Keratinocyte (primary cell): Measurements from ENCODE around the gene LAMA4. TPM values are rescaled to one million over a fixed set of nuclear protein-coding genes. Genes with fewer than 3 reads are reported as not detected.

Experiments used
- DNase-seq: peaks from one replicate; pipeline ENCODE4 v3.0.0-alpha.2; 2011; ENCODE audit warnings: low read depth, missing footprints, low spot score
- FAIRE-seq: peaks from 2 replicates; lab custom pipeline; 2011; peaks lifted over from hg19 to GRCh38; lab: Jason Lieb, UNC
- H2AFZ ChIP-seq: 2 replicates; pipeline ENCODE4 v1.6.0; 2012; ENCODE audit warnings: low read length, control low read depth, inconsistent platforms; ENCODE audit not compliant: control insufficient read depth
- H3K27ac ChIP-seq: 2 replicates; pipeline ENCODE4 v1.5.1; 2011; ENCODE audit warnings: low read length; ENCODE audit not compliant: control insufficient read depth, insufficient read depth
- H3K27me3 ChIP-seq: 3 replicates; pipeline ENCODE4 v1.6.0; 2011; ENCODE audit warnings: low read length; ENCODE audit not compliant: control insufficient read depth, insufficient read depth; ENCODE audit errors: extremely low read depth
- H3K36me3 ChIP-seq, 2 experiments: 2 replicates in 1 of 2; 3 replicates in 1 of 2; pipeline ENCODE4 v1.5.1; 2011; ENCODE audit warnings: low read length in 2 of 2, mild to moderate bottlenecking in 1 of 2; ENCODE audit not compliant: control insufficient read depth in 2 of 2, insufficient read depth in 2 of 2; ENCODE audit errors: extremely low read depth in 1 of 2
- H3K4me1 ChIP-seq: 3 replicates; pipeline ENCODE4 v1.5.1; 2011; ENCODE audit warnings: low read length; ENCODE audit not compliant: control insufficient read depth, insufficient read depth; ENCODE audit errors: extremely low read depth
- H3K4me2 ChIP-seq: 3 replicates; pipeline ENCODE4 v1.6.0; 2011; ENCODE audit warnings: low read depth, low read length; ENCODE audit not compliant: control insufficient read depth, insufficient read depth; ENCODE audit errors: extremely low read depth
- H3K4me3 ChIP-seq, 3 experiments: fragments of 200-600 bp in 1 of 3; sonication (generic) in 1 of 3; 2 replicates in 2 of 3; 3 replicates in 1 of 3; pipeline ENCODE4 v1.5.1; 2011 to 2016; ENCODE audit warnings: low read length in 3 of 3, mild to moderate bottlenecking in 3 of 3, control low read depth in 2 of 3, inconsistent platforms in 1 of 3, low read depth in 1 of 3, mixed read lengths in 1 of 3, mixed run types in 1 of 3, moderate library complexity in 1 of 3; ENCODE audit not compliant: control insufficient read depth in 2 of 3, insufficient read depth in 2 of 3; ENCODE audit errors: extremely low read depth in 1 of 3
- H3K79me2 ChIP-seq: 2 replicates; pipeline ENCODE4 v1.6.0; 2012; ENCODE audit warnings: low read length; ENCODE audit not compliant: control insufficient read depth, insufficient read depth
- H3K9ac ChIP-seq: 3 replicates; pipeline ENCODE4 v1.6.0; 2011; ENCODE audit warnings: low read length; ENCODE audit not compliant: control insufficient read depth, insufficient read depth; ENCODE audit errors: extremely low read depth
- H3K9me1 ChIP-seq: 3 replicates; pipeline ENCODE4 v1.6.0; 2011; ENCODE audit warnings: low read length; ENCODE audit not compliant: control insufficient read depth, insufficient read depth; ENCODE audit errors: extremely low read depth
- H3K9me3 ChIP-seq: 2 replicates; pipeline ENCODE4 v1.5.1; 2012; ENCODE audit warnings: low read depth, low read length; ENCODE audit not compliant: control insufficient read depth
- H4K20me1 ChIP-seq: 3 replicates; pipeline ENCODE4 v1.6.0; 2011; ENCODE audit warnings: low read length; ENCODE audit not compliant: control insufficient read depth, insufficient read depth; ENCODE audit errors: extremely low read depth
- CTCF ChIP-seq, 3 experiments: IDR thresholded peaks in 1 of 3; conservative IDR thresholded peaks in 1 of 3; optimal IDR thresholded peaks in 1 of 3; 2 replicates in 2 of 3; 3 replicates in 1 of 3; pipeline versions ENCODE3 to v1.5.1; 2011; ENCODE audit warnings: low read length in 3 of 3, mild to moderate bottlenecking in 3 of 3, moderate library complexity in 2 of 3, control low read depth in 1 of 3, inconsistent platforms in 1 of 3; ENCODE audit not compliant: insufficient read depth in 2 of 3; ENCODE audit errors: extremely low read depth in 1 of 3
- EZH2 ChIP-seq: IDR thresholded peaks from one replicate; pipeline ENCODE4 v1.6.1; 2012; ENCODE audit warnings: inconsistent platforms, mild to moderate bottlenecking, low read length, moderate library complexity
- dilution Hi-C: fragments of 300-500 bp; cut with MboI; formaldehyde crosslinking; loops from one replicate; pipeline ENCODE4 v1.7.0; 2020; ENCODE audit warnings: low sequenced_read_pairs; ENCODE audit not compliant: extremely low pct_ligation_motif_present
- polyA plus RNA-seq, 5 experiments: library from polyadenylated mRNA; depleted of rRNA in 3 of 5; stranded (reverse) in 3 of 5; stranded (forward) in 1 of 5; unstranded in 1 of 5; fragments of >200 nt; gene quantifications; 1 replicate in 1 of 5; 2 replicates in 3 of 5; 3 replicates in 1 of 5; pipeline versions ENCODE4 v1.2.1 to v1.2.3, GENCODE V29; 2011 to 2012; ENCODE audit warnings: missing spikeins in 2 of 5, low read depth in 1 of 5, low replicate concordance in 1 of 5

Gene LAMA4
- polyA plus RNA-seq, 1 donor (not counting 4 experiments of a cell fraction or from before 2014, with no cell fraction given): 0.12 TPM

DNA sequence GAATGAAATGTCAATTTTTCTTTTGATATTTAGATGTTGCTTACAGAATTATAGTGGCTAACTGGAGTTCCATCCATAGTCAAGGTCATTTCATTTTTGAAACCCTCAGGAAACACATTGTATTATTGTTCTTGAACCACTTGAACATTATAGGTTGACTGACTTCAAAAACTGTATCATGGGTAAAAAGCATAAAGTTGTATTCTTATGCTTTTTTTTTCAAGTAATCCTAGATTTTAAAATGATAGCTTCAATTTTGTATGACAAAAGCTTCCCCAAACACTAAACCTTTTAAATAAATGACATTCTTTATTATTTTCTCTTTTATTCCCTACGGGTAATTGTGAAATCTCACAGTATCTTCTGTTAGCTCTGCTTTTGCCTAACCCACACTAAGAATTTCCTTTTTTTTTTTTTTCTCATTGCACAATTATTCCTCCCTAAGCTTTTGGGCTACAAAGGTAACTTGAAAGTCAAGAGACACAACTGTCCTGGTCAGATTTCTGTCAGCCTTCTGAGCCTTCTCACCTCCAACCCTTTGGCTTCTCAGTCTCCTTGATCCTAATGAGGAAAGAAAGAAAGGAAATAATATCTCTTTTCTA, 36.9 kb upstream of the LAMA4 start:
- Histone ChIP-seq H3K9ac (no peak overlapping the region), H3K79me2 (no peaks in the 10 kb centered on the region), H3K27ac (no peak overlapping the region), H3K4me2 (no peak overlapping the region), H4K20me1 (no peaks in the 10 kb centered on the region), H2AFZ (no peak overlapping the region), H3K27me3 (no peaks in the 10 kb centered on the region), H3K36me3 (no peaks in the 10 kb centered on the region), H3K9me1 (no peaks in the 10 kb centered on the region), H3K4me3 (no peak overlapping the region), H3K4me1 (no peaks in the 10 kb centered on the region), H3K9me3 (no peaks in the 10 kb centered on the region)
- no peak for TF ChIP-seq CTCF (optimal IDR thresholded peaks at IDR 0.05 in 1 of 3, IDR thresholded peaks at IDR 0.05 in 1 of 3, conservative IDR thresholded peaks at IDR 0.05 in 1 of 3; ENCODE audit: extremely low read depth in 1 of 3, insufficient read depth in 2 of 3, low read length in 3 of 3)
- no peak for TF ChIP-seq EZH2
- dilution Hi-C loops: no loop called here
- DNase-seq (no peak), FAIRE-seq (no peak)

DNA sequence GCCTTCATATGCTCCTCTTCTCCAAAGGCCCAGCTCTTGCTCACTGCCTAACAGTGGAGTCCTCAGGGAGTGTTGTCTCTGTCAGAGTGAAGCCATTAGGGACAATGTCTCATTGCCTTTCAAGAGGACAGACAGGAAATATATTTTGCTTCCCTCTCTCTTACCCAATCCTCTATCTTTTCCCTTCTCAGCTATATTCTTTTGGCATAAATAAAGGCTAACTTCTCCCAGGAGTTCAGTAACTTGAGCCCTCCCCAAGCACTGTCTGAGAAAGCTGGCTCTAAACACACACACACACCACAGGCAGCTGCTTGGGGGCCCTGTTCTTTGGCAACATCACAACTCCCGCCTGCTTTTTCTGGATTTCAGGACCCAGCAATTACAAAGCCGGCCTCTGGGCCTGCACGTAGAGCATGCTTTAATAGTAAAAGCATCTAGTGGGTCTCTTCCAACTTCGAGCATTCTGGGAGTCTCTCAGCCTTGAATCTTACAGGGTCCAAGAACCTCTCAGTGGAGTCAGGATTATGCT, 34.7 kb upstream of the LAMA4 start:
- Histone ChIP-seq H3K4me2 (no peak overlapping the region), H3K4me3 (no peak overlapping the region), H2AFZ (no peak overlapping the region), H3K9ac (no peak overlapping the region), H3K27me3 (no peaks in the 10 kb centered on the region), H3K9me1 (no peaks in the 10 kb centered on the region), H4K20me1 (no peaks in the 10 kb centered on the region), H3K4me1 (no peaks in the 10 kb centered on the region), H3K36me3 (no peaks in the 10 kb centered on the region), H3K27ac (no peak overlapping the region), H3K79me2 (no peaks in the 10 kb centered on the region), H3K9me3 (no peaks in the 10 kb centered on the region)
- dilution Hi-C loops: no loop called here
- no peak for FAIRE-seq
- no peak for DNase-seq
- TF ChIP-seq EZH2: no peak
- no peak for TF ChIP-seq CTCF (optimal IDR thresholded peaks at IDR 0.05 in 1 of 3, IDR thresholded peaks at IDR 0.05 in 1 of 3, conservative IDR thresholded peaks at IDR 0.05 in 1 of 3; ENCODE audit: extremely low read depth in 1 of 3, insufficient read depth in 2 of 3, low read length in 3 of 3)
